GM23338 (cell line): Measurements from ENCODE around the gene BRF1. TPM values are rescaled to one million over a fixed set of nuclear protein-coding genes. Genes with fewer than 3 reads are reported as not detected.

Experiments used
- ATAC-seq: fragments of 200-7000 bp; cut with Tn5 transposase; 3 replicates; pipeline ENCODE4 v1.9.1; 2020
- DNase-seq: peaks from one replicate; pipeline ENCODE4 v3.0.0-alpha.2; 2015; ENCODE audit warnings: low spot score
- H2AFZ ChIP-seq: fragments of 200-600 bp; sonication (generic); 2 replicates; pipeline ENCODE4 v1.8.0; 2016; ENCODE audit warnings: antibody characterized with exemption, mild to moderate bottlenecking, moderate library complexity
- H3F3A ChIP-seq: fragments of 200-600 bp; sonication (generic); replicated peaks from 2 replicates; pipeline ENCODE4 v1.8.0; 2017; ENCODE audit warnings: antibody characterized with exemption, mixed run types, low read depth
- H3K27ac ChIP-seq: fragments of 200-600 bp; sonication (generic); 2 replicates; pipeline ENCODE4 v1.6.1; 2016; ENCODE audit warnings: low read depth
- H3K27me3 ChIP-seq: fragments of 200-600 bp; sonication (generic); 2 replicates; pipeline ENCODE4 v1.8.0; 2016; ENCODE audit warnings: mild to moderate bottlenecking, mixed run types, moderate library complexity; ENCODE audit not compliant: insufficient read depth
- H3K36me3 ChIP-seq: fragments of 200-600 bp; sonication (generic); 2 replicates; pipeline ENCODE4 v1.8.0; 2016; ENCODE audit warnings: mild to moderate bottlenecking; ENCODE audit not compliant: insufficient read depth
- H3K4me1 ChIP-seq: fragments of 200-600 bp; sonication (generic); 2 replicates; pipeline ENCODE4 v1.8.0; 2016; ENCODE audit warnings: mild to moderate bottlenecking, moderate library complexity; ENCODE audit not compliant: insufficient read depth
- H3K4me2 ChIP-seq: fragments of 200-600 bp; sonication (generic); 2 replicates; pipeline ENCODE4 v1.7.1; 2017; ENCODE audit warnings: mixed run types
- H3K4me3 ChIP-seq: fragments of 200-600 bp; sonication (generic); 2 replicates; pipeline ENCODE4 v1.6.1; 2016; ENCODE audit warnings: mixed run types
- H3K79me2 ChIP-seq: fragments of 200-600 bp; sonication (generic); replicated peaks from 2 replicates; pipeline ENCODE4 v1.8.0; 2017; ENCODE audit warnings: mild to moderate bottlenecking; ENCODE audit not compliant: insufficient read depth
- H3K9me2 ChIP-seq: fragments of 200-600 bp; sonication (generic); 2 replicates; pipeline ENCODE4 v1.8.0; 2017; ENCODE audit not compliant: insufficient read depth
- H4K20me1 ChIP-seq: fragments of 200-600 bp; sonication (generic); replicated peaks from 2 replicates; pipeline ENCODE4 v1.8.0; 2017; ENCODE audit warnings: mild to moderate bottlenecking; ENCODE audit not compliant: insufficient read depth
- H3K27ac Mint-ChIP-seq: 2 replicates; pipeline ENCODE4 v1.8.0; 2020; ENCODE audit warnings: inconsistent platforms, mild to moderate bottlenecking, moderate library complexity, mixed read lengths
- H3K27me3 Mint-ChIP-seq: 3 replicates; pipeline ENCODE4 v1.8.0; 2022; ENCODE audit warnings: low read depth, mild to moderate bottlenecking, moderate library complexity, mixed read lengths, inconsistent platforms; ENCODE audit not compliant: insufficient read depth, poor library complexity
- H3K36me3 Mint-ChIP-seq: 3 replicates; pipeline ENCODE4 v1.8.0; 2021; ENCODE audit warnings: low read depth, mild to moderate bottlenecking, inconsistent platforms, moderate library complexity, mixed read lengths
- H3K4me1 Mint-ChIP-seq: 3 replicates; pipeline ENCODE4 v1.8.0; 2020; ENCODE audit warnings: mild to moderate bottlenecking, inconsistent platforms, mixed read lengths
- H3K4me3 Mint-ChIP-seq: 3 replicates; pipeline ENCODE4 v1.8.0; 2021; ENCODE audit warnings: moderate library complexity, mild to moderate bottlenecking, inconsistent platforms, mixed read lengths
- H3K9me3 Mint-ChIP-seq: 3 replicates; pipeline ENCODE4 v1.8.0; 2020; ENCODE audit warnings: moderate library complexity, mild to moderate bottlenecking, inconsistent platforms, mixed read lengths
- CREB1 ChIP-seq: fragments of 250-450 bp; sonication (Bioruptor Pico); IDR thresholded peaks from 2 replicates; pipeline ENCODE4 v1.5.0; 2020; ENCODE audit warnings: low read depth, mild to moderate bottlenecking, moderate library complexity
- CTCF ChIP-seq, 2 experiments: fragments of 200-600 bp in 1 of 2; sonication (generic) in 1 of 2; conservative IDR thresholded peaks; 2 replicates each; pipeline versions ENCODE4 v1.5.1 to v1.6.1; 2016 to 2017; ENCODE audit warnings: antibody characterized with exemption in 2 of 2, low read depth in 2 of 2, mild to moderate bottlenecking in 2 of 2, moderate library complexity in 1 of 2
- ETS1 ChIP-seq: IDR thresholded peaks from 2 replicates; pipeline ENCODE4 v1.6.1; 2016; ENCODE audit warnings: antibody characterized with exemption
- EZH2 ChIP-seq: fragments of 200-600 bp; sonication (generic); IDR thresholded peaks from one replicate; pipeline ENCODE4 v1.8.0; 2017; ENCODE audit warnings: antibody characterized with exemption, mild to moderate bottlenecking, low read depth; ENCODE audit not compliant: unreplicated experiment
- EZH2phosphoT487 ChIP-seq: fragments of 200-600 bp; sonication (generic); IDR thresholded peaks from one replicate; pipeline ENCODE4 v1.8.1; 2018; ENCODE audit warnings: antibody characterized with exemption; ENCODE audit not compliant: unreplicated experiment
- JUNB ChIP-seq: IDR thresholded peaks from one replicate; pipeline ENCODE4 v1.6.1; 2016; ENCODE audit warnings: antibody characterized with exemption; ENCODE audit not compliant: unreplicated experiment
- NANOG ChIP-seq: IDR thresholded peaks from 2 replicates; pipeline ENCODE4 v1.6.1; 2016; ENCODE audit warnings: antibody characterized with exemption, borderline replicate concordance
- POLR2AphosphoS5 ChIP-seq: IDR thresholded peaks from 2 replicates; pipeline ENCODE4 v1.6.1; 2016; ENCODE audit warnings: antibody characterized with exemption, low read depth
- REST ChIP-seq: IDR thresholded peaks from one replicate; pipeline ENCODE4 v1.6.1; 2018; ENCODE audit warnings: antibody characterized with exemption; ENCODE audit not compliant: unreplicated experiment
- STAT1 ChIP-seq: IDR thresholded peaks from one replicate; pipeline ENCODE4 v1.6.1; 2016; ENCODE audit warnings: antibody characterized with exemption; ENCODE audit not compliant: unreplicated experiment
- ZNF114 ChIP-seq: fragments of 250-450 bp; sonication (Bioruptor Pico); IDR thresholded peaks from 2 replicates; pipeline ENCODE4 v1.5.0; 2020; ENCODE audit warnings: mild to moderate bottlenecking, moderate library complexity
- ZNF331 ChIP-seq: fragments of 250-450 bp; sonication (Bioruptor Pico); IDR thresholded peaks from 2 replicates; pipeline ENCODE4 v1.5.0; 2020; ENCODE audit warnings: low read depth, mild to moderate bottlenecking, moderate library complexity
- ZNF462 ChIP-seq: fragments of 250-450 bp; sonication (Bioruptor Pico); IDR thresholded peaks from 2 replicates; pipeline ENCODE4 v1.5.0; 2020; ENCODE audit warnings: mild to moderate bottlenecking, moderate library complexity
- polyA plus RNA-seq: library from polyadenylated mRNA; unstranded; fragments of >200 nt; fragmentation: Nextera tagmentation; extraction: Ambion mirVana; gene quantifications from 2 replicates; pipeline ENCODE4 v1.2.1, GENCODE V29; 2016
- total RNA-seq: library from RNA; depleted of rRNA; stranded (reverse); fragments of >200 nt; shearing (Covaris generic); gene quantifications from 2 replicates; pipeline ENCODE4 v1.2.3, GENCODE V29; 2014

The BRF1 gene
- total and polyA plus RNA-seq, 2 experiments from 2014 or later, result 8.6 to 29.9 TPM

GRCh38 chr14:105224845-105225570 lies 75.8 kb downstream of the BRF1 start:
- no peak overlapping the region for H2AFZ ChIP-seq
- H3K36me3 Mint-ChIP-seq, result peaks cover 13% of the 10 kb centered on the region
- no peaks in the 10 kb centered on the region for H4K20me1 ChIP-seq
- H3K4me3 ChIP-seq, result no peak overlapping the region
- H3K36me3 ChIP-seq, result no peaks in the 10 kb centered on the region; the same call in 1 of the 2 replicates
- DNase-seq (no peak), ATAC-seq (no peak)
- H3K9me3 Mint-ChIP-seq, result peaks cover 5% of the 10 kb centered on the region; the same call in 1 of the 3 replicates
- H3K27me3 ChIP-seq, result no peaks in the 10 kb centered on the region
- H3F3A ChIP-seq, result no peaks in the 10 kb centered on the region
- H3K4me1 Mint-ChIP-seq, result no peaks in the 10 kb centered on the region
- H3K27me3 Mint-ChIP-seq, result peaks cover 2% of the 10 kb centered on the region
- H3K9me2 ChIP-seq, result no peaks in the 10 kb centered on the region
- H3K27ac Mint-ChIP-seq, result peak overlapping the region; percentile 50
- no peak for TF ChIP-seq ZNF462 (CRISPR knock-in tag)
- TF ChIP-seq REST, result no peak
- no peak for TF ChIP-seq CREB1 (CRISPR knock-in tag)
- no peak for TF ChIP-seq ZNF114 (CRISPR knock-in tag)
- TF ChIP-seq POLR2AphosphoS5, result no peak
- no peak for TF ChIP-seq NANOG
- no peak for TF ChIP-seq ETS1
- TF ChIP-seq STAT1, result no peak
- no peak for TF ChIP-seq CTCF (conservative IDR thresholded peaks at IDR 0.05; ENCODE audit: low read depth in 2 of 2)
- no peak for TF ChIP-seq EZH2
- TF ChIP-seq JUNB, result no peak
- TF ChIP-seq ZNF331, result no peak
- TF ChIP-seq EZH2phosphoT487, result no peak
- no peaks in the 10 kb centered on the region for H3K4me1 ChIP-seq
- H3K79me2 ChIP-seq, result no peaks in the 10 kb centered on the region
- H3K4me2 ChIP-seq, result no peak overlapping the region
- H3K27ac ChIP-seq, result no peak overlapping the region
- no peak overlapping the region; the same call in 2 of the 3 replicates for H3K4me3 Mint-ChIP-seq
